Fibroblast of lung (primary cell): Measurements from ENCODE around the gene GPR3. TPM values are rescaled to one million over a fixed set of nuclear protein-coding genes. Genes with fewer than 3 reads are reported as not detected.

Experiments
- DNase-seq, 2 donors: peaks; one replicate each; pipeline versions ENCODE4 v3.0.0 to v3.0.0-alpha.2; 2010; ENCODE audit warnings: low read depth in 2 of 2
- H2AFZ ChIP-seq: 2 replicates; pipeline ENCODE4 v1.5.1; 2012; ENCODE audit warnings: low read length, control low read depth, inconsistent platforms
- H3K27ac ChIP-seq: 2 replicates; pipeline ENCODE4 v1.5.1; 2011; ENCODE audit warnings: low read length, control low read depth; ENCODE audit not compliant: insufficient read depth
- H3K27me3 ChIP-seq: 2 replicates; pipeline ENCODE4 v1.5.1; 2011; ENCODE audit warnings: mild to moderate bottlenecking, low read length; ENCODE audit not compliant: control insufficient read depth, insufficient read depth
- H3K36me3 ChIP-seq: 2 replicates; pipeline ENCODE4 v1.5.1; 2011; ENCODE audit warnings: low read length; ENCODE audit not compliant: control insufficient read depth, insufficient read depth
- H3K4me1 ChIP-seq: 2 replicates; pipeline ENCODE4 v1.5.1; 2011; ENCODE audit warnings: low read length; ENCODE audit not compliant: control insufficient read depth, insufficient read depth; ENCODE audit errors: extremely low read depth
- H3K4me2 ChIP-seq: 2 replicates; pipeline ENCODE4 v1.5.1; 2011; ENCODE audit warnings: low read length, control low read depth; ENCODE audit not compliant: insufficient read depth; ENCODE audit errors: extremely low read depth
- H3K4me3 ChIP-seq, 4 experiments: fragments of 200-600 bp in 1 of 4; sonication (generic) in 1 of 4; replicated peaks in 1 of 4; 2 replicates each; pipeline ENCODE4 v1.5.1; 2011 to 2016; ENCODE audit warnings: low read length in 4 of 4, low read depth in 3 of 4, mild to moderate bottlenecking in 3 of 4, control low read depth in 2 of 4, inconsistent platforms in 1 of 4, mixed read lengths in 1 of 4; ENCODE audit not compliant: insufficient read depth in 1 of 4; ENCODE audit errors: control extremely low read depth in 1 of 4
- H3K79me2 ChIP-seq: 2 replicates; pipeline ENCODE4 v1.5.1; 2012; ENCODE audit warnings: mild to moderate bottlenecking, low read length, inconsistent platforms; ENCODE audit not compliant: control insufficient read depth, insufficient read depth
- H3K9ac ChIP-seq: 2 replicates; pipeline ENCODE4 v1.5.1; 2011; ENCODE audit warnings: mild to moderate bottlenecking, low read length, control low read depth; ENCODE audit not compliant: insufficient read depth
- H3K9me3 ChIP-seq: 2 replicates; pipeline ENCODE4 v1.5.1; 2012; ENCODE audit warnings: low read depth, low read length; ENCODE audit not compliant: control insufficient read depth, insufficient read depth
- H4K20me1 ChIP-seq: 2 replicates; pipeline ENCODE4 v1.5.1; 2011; ENCODE audit warnings: low read length; ENCODE audit not compliant: control insufficient read depth, insufficient read depth; ENCODE audit errors: extremely low read depth
- EZH2 ChIP-seq: IDR thresholded peaks from 2 replicates; pipeline ENCODE4 v1.5.1; 2012; ENCODE audit warnings: low read length, control low read depth, mild to moderate bottlenecking; ENCODE audit errors: missing control alignments
- polyA plus RNA-seq, 2 donors: library from polyadenylated mRNA; depleted of rRNA in 1 of 2; stranded (reverse) in 1 of 2; unstranded in 1 of 2; fragments of >200 nt; gene quantifications; 2 replicates each; pipeline ENCODE4 v1.2.1, GENCODE V29; 2011 to 2012; ENCODE audit warnings: missing spikeins in 1 of 2
- total RNA-seq: library from RNA; depleted of rRNA; stranded (reverse); fragments of >200 nt; gene quantifications from 2 replicates; pipeline ENCODE4 v1.2.1, GENCODE V29; 2014
- TF ChIP-seq, protein P1 (sequence below), 2 donors: IDR thresholded peaks in 1 of 2; conservative IDR thresholded peaks in 1 of 2; 1 replicate in 1 of 2; 2 replicates in 1 of 2; pipeline ENCODE4 v1.5.1; 2011 to 2012; ENCODE audit warnings: low read length in 2 of 2, control low read depth in 1 of 2, inconsistent platforms in 1 of 2, low read depth in 1 of 2, mild to moderate bottlenecking in 1 of 2

Gene GPR3
- total and polyA plus RNA-seq, 2 donors (not counting 1 experiment from before 2014, with no cell fraction given): 0.17 to 0.82 TPM

DNA sequence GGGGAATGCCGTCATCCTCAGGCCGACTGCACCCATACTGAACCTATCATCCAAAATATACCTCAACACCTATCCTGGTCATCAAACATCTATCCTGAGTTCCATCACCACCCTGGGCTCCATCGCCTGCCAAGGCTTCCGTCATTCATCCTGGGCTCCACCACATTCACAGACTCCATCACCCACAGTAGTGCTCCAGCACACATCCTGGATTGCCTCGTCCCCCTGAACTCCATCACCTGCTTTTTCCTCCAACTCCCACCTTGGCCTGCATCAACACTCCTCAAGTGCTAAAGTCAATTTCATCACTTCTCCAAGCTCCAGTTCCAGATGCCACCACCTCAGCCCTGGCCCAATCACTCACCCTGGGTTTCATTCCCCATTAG is 33.5 kb upstream of the GPR3 start:
- no peak overlapping the region for H3K9ac ChIP-seq
- TF ChIP-seq, protein P1, sequence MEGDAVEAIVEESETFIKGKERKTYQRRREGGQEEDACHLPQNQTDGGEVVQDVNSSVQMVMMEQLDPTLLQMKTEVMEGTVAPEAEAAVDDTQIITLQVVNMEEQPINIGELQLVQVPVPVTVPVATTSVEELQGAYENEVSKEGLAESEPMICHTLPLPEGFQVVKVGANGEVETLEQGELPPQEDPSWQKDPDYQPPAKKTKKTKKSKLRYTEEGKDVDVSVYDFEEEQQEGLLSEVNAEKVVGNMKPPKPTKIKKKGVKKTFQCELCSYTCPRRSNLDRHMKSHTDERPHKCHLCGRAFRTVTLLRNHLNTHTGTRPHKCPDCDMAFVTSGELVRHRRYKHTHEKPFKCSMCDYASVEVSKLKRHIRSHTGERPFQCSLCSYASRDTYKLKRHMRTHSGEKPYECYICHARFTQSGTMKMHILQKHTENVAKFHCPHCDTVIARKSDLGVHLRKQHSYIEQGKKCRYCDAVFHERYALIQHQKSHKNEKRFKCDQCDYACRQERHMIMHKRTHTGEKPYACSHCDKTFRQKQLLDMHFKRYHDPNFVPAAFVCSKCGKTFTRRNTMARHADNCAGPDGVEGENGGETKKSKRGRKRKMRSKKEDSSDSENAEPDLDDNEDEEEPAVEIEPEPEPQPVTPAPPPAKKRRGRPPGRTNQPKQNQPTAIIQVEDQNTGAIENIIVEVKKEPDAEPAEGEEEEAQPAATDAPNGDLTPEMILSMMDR (conservative IDR thresholded peaks at IDR 0.05 in 1 of 2, IDR thresholded peaks at IDR 0.05 in 1 of 2; ENCODE audit: low read depth in 1 of 2, low read length in 2 of 2): no peak
- no peak for TF ChIP-seq EZH2
- no peaks in the 10 kb centered on the region for H3K9me3 ChIP-seq
- no peaks in the 10 kb centered on the region for H3K79me2 ChIP-seq
- no peak overlapping the region for H3K27ac ChIP-seq
- no peak overlapping the region for H3K4me3 ChIP-seq
- no peak overlapping the region for H3K4me2 ChIP-seq
- no peaks in the 10 kb centered on the region for H4K20me1 ChIP-seq
- H2AFZ ChIP-seq: no peak overlapping the region
- H3K4me1 ChIP-seq: no peaks in the 10 kb centered on the region
- H3K27me3 ChIP-seq: no peaks in the 10 kb centered on the region
- peaks cover 38% of the 10 kb centered on the region for H3K36me3 ChIP-seq
- DNase-seq: no peak

DNA sequence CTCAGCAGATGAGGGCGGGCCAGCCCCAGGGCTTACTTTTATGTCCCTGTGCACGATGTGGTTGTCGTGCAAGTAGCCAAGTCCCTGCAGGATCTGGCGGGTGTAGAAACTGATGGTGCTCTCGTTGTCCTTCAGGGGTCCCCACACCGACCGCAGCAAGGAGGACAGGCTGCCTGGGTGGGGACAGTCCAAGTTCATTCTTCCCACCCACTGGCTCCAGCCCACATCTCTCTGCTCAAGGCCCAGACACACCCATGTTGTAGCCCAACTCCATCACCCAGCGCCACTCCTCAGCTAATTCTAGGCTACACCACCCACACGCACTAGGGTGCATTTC is 32.6 kb upstream of the GPR3 start:
- no peak overlapping the region for H3K4me2 ChIP-seq
- H3K9ac ChIP-seq: no peak overlapping the region
- H3K79me2 ChIP-seq: peaks cover 6% of the 10 kb centered on the region
- no peaks in the 10 kb centered on the region for H3K27me3 ChIP-seq
- H3K4me1 ChIP-seq: peaks cover under 1% of the 10 kb centered on the region
- DNase-seq: no peak
- no peak overlapping the region for H2AFZ ChIP-seq
- peaks cover 43% of the 10 kb centered on the region for H3K36me3 ChIP-seq
- H3K9me3 ChIP-seq: no peaks in the 10 kb centered on the region
- no peak overlapping the region for H3K27ac ChIP-seq
- TF ChIP-seq EZH2: no peak
- TF ChIP-seq, protein P1 (conservative IDR thresholded peaks at IDR 0.05 in 1 of 2, IDR thresholded peaks at IDR 0.05 in 1 of 2; ENCODE audit: low read depth in 1 of 2, low read length in 2 of 2): no peak
- H4K20me1 ChIP-seq: no peaks in the 10 kb centered on the region
- H3K4me3 ChIP-seq: no peak overlapping the region

DNA sequence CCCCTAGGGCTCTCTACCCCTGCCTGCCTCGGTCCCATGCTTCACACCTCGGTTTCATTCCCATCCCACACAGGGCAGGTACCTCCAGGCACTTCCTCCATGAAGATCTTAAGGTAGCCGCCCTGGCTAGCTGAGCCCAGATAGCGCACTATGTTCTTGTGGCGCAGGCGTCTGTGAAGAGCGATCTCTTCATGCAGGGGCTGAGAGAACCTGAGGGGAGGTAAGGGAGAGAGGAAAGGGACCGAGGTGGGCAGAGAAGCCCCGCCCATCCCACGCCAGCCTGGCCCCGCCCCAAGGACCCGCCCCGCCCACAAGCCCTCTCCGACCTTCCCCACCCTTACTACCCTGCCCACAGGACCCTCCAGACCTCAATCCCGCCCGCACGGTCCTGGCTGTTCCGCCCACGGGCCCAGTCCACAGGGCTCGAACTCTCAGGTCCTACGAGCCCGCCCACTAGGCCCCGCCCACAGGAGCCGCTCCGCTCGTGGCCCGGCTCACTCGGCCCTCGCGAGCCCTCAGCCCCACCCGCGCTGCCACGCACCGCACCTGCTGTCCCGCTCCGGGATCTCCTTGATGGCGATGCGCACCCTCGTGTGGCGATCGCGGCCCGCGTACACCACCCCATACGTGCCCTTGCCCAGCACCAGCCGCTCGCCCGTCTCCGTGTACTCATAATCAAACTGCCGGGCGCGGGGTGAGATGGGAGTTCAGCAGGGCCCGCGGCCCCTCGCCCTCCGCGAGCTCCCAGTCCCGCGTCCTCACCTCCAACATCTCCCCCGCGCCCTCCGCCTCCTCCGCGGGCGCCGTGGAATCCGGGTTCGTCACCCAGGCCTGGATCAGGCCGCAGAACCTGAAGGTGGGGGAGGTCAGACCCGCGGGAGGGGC is 32.0 kb upstream of the GPR3 start:
- H3K79me2 ChIP-seq: peaks cover 10% of the 10 kb centered on the region
- no peaks in the 10 kb centered on the region for H3K9me3 ChIP-seq
- no peak overlapping the region for H2AFZ ChIP-seq
- no peaks in the 10 kb centered on the region for H4K20me1 ChIP-seq
- no peak overlapping the region for H3K9ac ChIP-seq
- no peak for DNase-seq
- H3K4me1 ChIP-seq: peaks cover 6% of the 10 kb centered on the region
- H3K27ac ChIP-seq: no peak overlapping the region
- peaks cover 45% of the 10 kb centered on the region for H3K36me3 ChIP-seq
- H3K4me2 ChIP-seq: no peak overlapping the region
- TF ChIP-seq, protein P1 (conservative IDR thresholded peaks at IDR 0.05 in 1 of 2, IDR thresholded peaks at IDR 0.05 in 1 of 2; ENCODE audit: low read depth in 1 of 2, low read length in 2 of 2): no peak
- TF ChIP-seq EZH2: no peak
- no peak overlapping the region for H3K4me3 ChIP-seq
- no peaks in the 10 kb centered on the region for H3K27me3 ChIP-seq
